Neuron (in vitro differentiated cells): ENCODE results near the gene PI4KA.
"Not testable (repeated sequence)": the region's sequence is repeated elsewhere in the genome, so short reads cannot be mapped to it uniquely, and the experiment has no call there.

Experiments used
- H2AFZ ChIP-seq: one replicate; pipeline ENCODE4 v1.6.1; 2013; ENCODE audit warnings: low read depth, mild to moderate bottlenecking, inconsistent platforms, low read length, moderate library complexity
- H3K27me3 ChIP-seq: one replicate; pipeline ENCODE4 v1.6.1; 2013; ENCODE audit warnings: low read length; ENCODE audit not compliant: insufficient read depth
- H3K36me3 ChIP-seq: one replicate; pipeline ENCODE4 v1.6.1; 2013; ENCODE audit warnings: low read length; ENCODE audit not compliant: insufficient read depth
- H3K4me1 ChIP-seq: one replicate; pipeline ENCODE4 v1.6.1; 2013; ENCODE audit warnings: low read length; ENCODE audit not compliant: insufficient read depth
- H3K4me3 ChIP-seq: 2 replicates; pipeline ENCODE4 v1.5.1; 2013; ENCODE audit warnings: mild to moderate bottlenecking, low read length, moderate library complexity
- H3K9me3 ChIP-seq: one replicate; pipeline ENCODE4 v1.6.1; 2013; ENCODE audit warnings: low read length

Gene PI4KA

GRCh38 chr22:20725987-20726558 is 132.5 kb downstream of the PI4KA start:
- no peaks in the 10 kb centered on the region for H3K27me3 ChIP-seq
- H3K9me3 ChIP-seq, result no peaks in the 10 kb centered on the region
- no peak overlapping the region for H3K4me3 ChIP-seq
- H2AFZ ChIP-seq, result no peak overlapping the region
- no peaks in the 10 kb centered on the region for H3K4me1 ChIP-seq
- H3K36me3 ChIP-seq, result peaks cover 37% of the 10 kb centered on the region

GRCh38 chr22:20724676-20725454 is 133.7 kb downstream of the PI4KA start:
- H2AFZ ChIP-seq, result no peak overlapping the region
- H3K4me3 ChIP-seq, result no peak overlapping the region
- no peaks in the 10 kb centered on the region for H3K9me3 ChIP-seq
- H3K36me3 ChIP-seq, result peaks cover 40% of the 10 kb centered on the region
- no peaks in the 10 kb centered on the region for H3K27me3 ChIP-seq
- H3K4me1 ChIP-seq, result no peaks in the 10 kb centered on the region

GRCh38 chr22:20721409-20722218 is 137.0 kb downstream of the PI4KA start:
- H3K4me1 ChIP-seq, result no peaks in the 10 kb centered on the region

GRCh38 chr22:20720692-20721408 is 137.8 kb downstream of the PI4KA start:
- no peaks in the 10 kb centered on the region for H3K4me1 ChIP-seq
- no peak overlapping the region for H2AFZ ChIP-seq
- H3K4me3 ChIP-seq, result no peak overlapping the region
- peaks cover 13% of the 10 kb centered on the region for H3K36me3 ChIP-seq
- H3K9me3 ChIP-seq, result no peaks in the 10 kb centered on the region
- no peaks in the 10 kb centered on the region for H3K27me3 ChIP-seq

More at GRCh38 chr22:20721409-20722218, 137.0 kb downstream of the PI4KA start:
- Histone ChIP-seq H3K36me3 (peaks cover 21% of the 10 kb centered on the region), H3K4me3 (no peak overlapping the region), H3K9me3 (no peaks in the 10 kb centered on the region), H2AFZ (no peak overlapping the region), H3K27me3 (no peaks in the 10 kb centered on the region)

- H3K9me3 ChIP-seq, H2AFZ ChIP-seq, H3K27me3 ChIP-seq, H3K4me1 ChIP-seq, H3K4me3 ChIP-seq: not testable (repeated sequence)
- peaks cover 12% of the 10 kb centered on the region for H3K36me3 ChIP-seq
Measured at GRCh38 chr22:20718727-20719126, 139.9 kb downstream of the PI4KA start.

- H3K4me3 ChIP-seq, H3K9me3 ChIP-seq, H2AFZ ChIP-seq, H3K27me3 ChIP-seq, H3K4me1 ChIP-seq: not testable (repeated sequence)
- H3K36me3 ChIP-seq, result peaks cover 13% of the 10 kb centered on the region
Measured at GRCh38 chr22:20717981-20718380, 140.6 kb downstream of the PI4KA start.

- H3K9me3 ChIP-seq, H3K27me3 ChIP-seq, H2AFZ ChIP-seq, H3K4me1 ChIP-seq, H3K4me3 ChIP-seq: not testable (repeated sequence)
- peaks cover 14% of the 10 kb centered on the region for H3K36me3 ChIP-seq
Measured at GRCh38 chr22:20717213-20717866, 141.3 kb downstream of the PI4KA start.

GRCh38 chr22:20713116-20713515 is 145.5 kb downstream of the PI4KA start:
- not testable (repeated sequence) for H3K27me3 ChIP-seq, H3K9me3 ChIP-seq, H3K4me1 ChIP-seq, H3K4me3 ChIP-seq, H3K36me3 ChIP-seq, H2AFZ ChIP-seq

- H3K36me3 ChIP-seq, H3K4me1 ChIP-seq, H3K27me3 ChIP-seq, H3K9me3 ChIP-seq, H2AFZ ChIP-seq, H3K4me3 ChIP-seq: not testable (repeated sequence)
Measured at GRCh38 chr22:20709966-20710365, 148.6 kb downstream of the PI4KA start.

- H3K27me3 ChIP-seq, H2AFZ ChIP-seq, H3K9me3 ChIP-seq, H3K4me1 ChIP-seq, H3K36me3 ChIP-seq, H3K4me3 ChIP-seq: not testable (repeated sequence)
Measured at GRCh38 chr22:20707549-20708118, 151.0 kb downstream of the PI4KA start.

GRCh38 chr22:20703816-20704609 is 154.6 kb downstream of the PI4KA start:
- not testable (repeated sequence) for H3K36me3 ChIP-seq, H3K4me3 ChIP-seq, H2AFZ ChIP-seq, H3K4me1 ChIP-seq, H3K9me3 ChIP-seq, H3K27me3 ChIP-seq

- H3K4me3 ChIP-seq, H3K36me3 ChIP-seq, H3K9me3 ChIP-seq, H3K4me1 ChIP-seq, H2AFZ ChIP-seq, H3K27me3 ChIP-seq: not testable (repeated sequence)
Measured at GRCh38 chr22:20703414-20703806, 155.2 kb downstream of the PI4KA start.
